Transverse colon (tissue), 4 donors: ENCODE measurements around the gene MDFI. TPM values are rescaled to one million over a fixed set of nuclear protein-coding genes. Genes with fewer than 3 reads are reported as not detected.

Experiments used
- DNase-seq: peaks from one replicate; pipeline ENCODE4 v3.0.0-alpha.2; 2019
- H3K27ac ChIP-seq, 4 donors: fragments of 200-600 bp; sonication (generic); 2 replicates each; pipeline ENCODE4 v1.5.1; 2016 to 2018; ENCODE audit warnings: inconsistent platforms in 4 of 4
- H3K27me3 ChIP-seq: fragments of 200-600 bp; sonication (generic); 2 replicates; pipeline ENCODE4 v1.5.1; 2017; ENCODE audit warnings: inconsistent platforms
- H3K36me3 ChIP-seq, 4 donors: fragments of 200-600 bp; sonication (generic); 2 replicates each; pipeline ENCODE4 v1.5.1; 2017 to 2019; ENCODE audit warnings: inconsistent platforms in 4 of 4
- H3K4me1 ChIP-seq, 4 donors: fragments of 200-600 bp; sonication (generic); 2 replicates each; pipeline ENCODE4 v1.5.1; 2017 to 2020; ENCODE audit warnings: inconsistent platforms in 4 of 4
- H3K4me3 ChIP-seq, 4 donors: fragments of 200-600 bp; sonication (generic); 1 replicate in 1 of 4; 2 replicates in 3 of 4; pipeline versions ENCODE4 v1.5.1 to v1.6.1; 2017 to 2019; ENCODE audit warnings: inconsistent platforms in 4 of 4
- H3K9me3 ChIP-seq, 2 donors: fragments of 200-600 bp; sonication (generic); 2 replicates each; pipeline ENCODE4 v1.5.1; 2017 to 2019; ENCODE audit warnings: inconsistent platforms in 2 of 2
- EP300 ChIP-seq: sonication (generic); formaldehyde crosslinking; IDR thresholded peaks from one replicate; pipeline ENCODE4 v1.6.1; 2017; ENCODE audit warnings: antibody characterized with exemption, low read depth
- POLR2A ChIP-seq: fragments of 450-650 bp; IDR thresholded peaks from one replicate; pipeline ENCODE4 v1.6.1; 2016; ENCODE audit warnings: antibody characterized with exemption, mild to moderate bottlenecking, moderate library complexity
- POLR2AphosphoS5 ChIP-seq, 3 donors: sonication (generic); formaldehyde crosslinking; IDR thresholded peaks; one replicate each; pipeline ENCODE4 v1.6.1; 2016; ENCODE audit warnings: antibody characterized with exemption in 3 of 3
- WGBS, 2 donors: methylation state at CpG; one replicate each; pipeline ENCODE4 v1.1.5; 2018; ENCODE audit warnings: low coverage in 1 of 2; 5-methylcytosine and 5-hydroxymethylcytosine counted together
- in situ Hi-C, 4 donors: fragments of 200-750 bp; cut with MboI; loops; one replicate each; pipeline versions ENCODE4 v1.15.0 to v1.15.1; 2017; ENCODE audit warnings: low sequenced_read_pairs in 3 of 4, low pct_ligation_motif_present in 1 of 4, low pct_unique_long_range_greater_than_20kb in 1 of 4
- intact Hi-C: fragments of 100-400 bp; cut with DNase I; formaldehyde crosslinking; loops from one replicate; pipeline ENCODE4 v1.15.1; 2023; ENCODE audit warnings: low total_unique reads
- total RNA-seq, 4 donors: library from RNA; depleted of rRNA; stranded (reverse); fragments of >200 nt; gene quantifications; one replicate each; pipeline ENCODE4 v1.1.0, GENCODE V29; 2016
- TF ChIP-seq, protein P1 (sequence below), 5 experiments: fragments of 200-600 bp in 3 of 5; fragments of 450-650 bp in 2 of 5; sonication (generic) in 3 of 5; IDR thresholded peaks; 1 replicate in 2 of 5; 2 replicates in 3 of 5; pipeline ENCODE4 v1.5.1; 2016 to 2017; ENCODE audit warnings: antibody characterized with exemption in 5 of 5, inconsistent platforms in 3 of 5, mild to moderate bottlenecking in 2 of 5, moderate library complexity in 1 of 5

The MDFI gene
- total RNA-seq, 4 donors from 2014 or later: 2.1 to 2.2 TPM; not detected in 2

DNA sequence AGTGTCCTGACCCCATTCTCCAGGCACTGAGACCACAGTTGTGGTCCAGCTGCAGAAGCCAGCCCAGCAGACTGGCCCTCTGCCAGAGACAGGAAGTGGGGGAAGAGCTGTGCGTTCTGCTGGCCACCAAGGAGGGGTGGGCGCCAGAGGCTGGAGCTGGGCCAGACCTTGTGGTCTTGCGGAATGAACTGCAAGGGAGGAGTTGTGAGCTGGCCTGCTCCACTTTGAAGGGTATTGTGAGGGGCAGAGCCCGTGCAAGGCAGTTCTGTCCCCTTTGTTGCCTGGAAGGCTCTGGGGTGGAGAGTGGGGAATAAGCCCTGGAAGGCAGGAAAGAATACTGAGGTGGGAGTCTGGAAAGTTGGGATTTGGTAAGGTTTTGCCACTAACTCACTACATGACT is 3.6 kb upstream of the MDFI start:
- no peak overlapping the region for H3K4me3 ChIP-seq
- no peaks in the 10 kb centered on the region for H3K9me3 ChIP-seq
- peaks cover 0 to 29% (median 21%) of the 10 kb centered on the region in 4 donors for H3K4me1 ChIP-seq
- no peaks in the 10 kb centered on the region for H3K36me3 ChIP-seq
- intact Hi-C loops (no loop called here), in situ Hi-C loops (no loop called here)
- 57% methylated on average over 4 of the region's 4 CpGs; no CpG with 5 or more reads in 1 of the 2 donors for WGBS, 2 donors
- H3K27me3 ChIP-seq: peaks cover 49% of the 10 kb centered on the region
- H3K27ac ChIP-seq: no peak overlapping the region
- no peak for TF ChIP-seq EP300
- DNase-seq: no peak

DNA sequence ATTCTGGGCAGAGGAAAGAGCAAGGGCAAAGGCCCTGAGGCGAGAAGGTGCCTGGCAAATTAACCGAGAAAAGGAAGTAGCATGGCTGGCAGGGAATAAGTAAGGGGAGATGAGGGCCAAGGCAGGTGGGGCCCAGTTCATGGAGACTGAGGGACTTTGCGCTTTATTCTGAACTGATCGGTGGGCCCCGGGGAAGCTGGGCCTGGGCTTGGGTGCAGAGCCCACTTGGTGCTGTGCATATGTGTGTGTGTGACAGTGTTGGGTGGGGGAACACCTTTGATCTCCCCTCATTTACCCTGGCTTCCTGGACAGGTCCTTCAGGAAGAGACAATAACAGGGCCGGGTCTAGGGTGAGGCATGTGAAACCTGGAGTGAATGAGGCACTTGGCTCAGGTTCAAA is 2.9 kb upstream of the MDFI start:
- TF ChIP-seq POLR2AphosphoS5 (IDR thresholded peaks at IDR 0.05): no peak
- no peak for TF ChIP-seq EP300
- TF ChIP-seq, protein P1, sequence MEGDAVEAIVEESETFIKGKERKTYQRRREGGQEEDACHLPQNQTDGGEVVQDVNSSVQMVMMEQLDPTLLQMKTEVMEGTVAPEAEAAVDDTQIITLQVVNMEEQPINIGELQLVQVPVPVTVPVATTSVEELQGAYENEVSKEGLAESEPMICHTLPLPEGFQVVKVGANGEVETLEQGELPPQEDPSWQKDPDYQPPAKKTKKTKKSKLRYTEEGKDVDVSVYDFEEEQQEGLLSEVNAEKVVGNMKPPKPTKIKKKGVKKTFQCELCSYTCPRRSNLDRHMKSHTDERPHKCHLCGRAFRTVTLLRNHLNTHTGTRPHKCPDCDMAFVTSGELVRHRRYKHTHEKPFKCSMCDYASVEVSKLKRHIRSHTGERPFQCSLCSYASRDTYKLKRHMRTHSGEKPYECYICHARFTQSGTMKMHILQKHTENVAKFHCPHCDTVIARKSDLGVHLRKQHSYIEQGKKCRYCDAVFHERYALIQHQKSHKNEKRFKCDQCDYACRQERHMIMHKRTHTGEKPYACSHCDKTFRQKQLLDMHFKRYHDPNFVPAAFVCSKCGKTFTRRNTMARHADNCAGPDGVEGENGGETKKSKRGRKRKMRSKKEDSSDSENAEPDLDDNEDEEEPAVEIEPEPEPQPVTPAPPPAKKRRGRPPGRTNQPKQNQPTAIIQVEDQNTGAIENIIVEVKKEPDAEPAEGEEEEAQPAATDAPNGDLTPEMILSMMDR (IDR thresholded peaks at IDR 0.05): no peak
- no peak for TF ChIP-seq POLR2A
- H3K27ac ChIP-seq: no peak overlapping the region
- no peaks in the 10 kb centered on the region for H3K9me3 ChIP-seq
- H3K4me1 ChIP-seq: peaks cover 0 to 29% (median 21%) of the 10 kb centered on the region in 4 donors
- in situ Hi-C loops (no loop called here), intact Hi-C loops (no loop called here)
- no peaks in the 10 kb centered on the region for H3K36me3 ChIP-seq
- H3K27me3 ChIP-seq: peaks cover 53% of the 10 kb centered on the region
- DNase-seq: no peak
- no peak overlapping the region for H3K4me3 ChIP-seq
- WGBS, 2 donors: 60 to 80% methylated on average over 1 to 6 of the region's 6 CpGs

DNA sequence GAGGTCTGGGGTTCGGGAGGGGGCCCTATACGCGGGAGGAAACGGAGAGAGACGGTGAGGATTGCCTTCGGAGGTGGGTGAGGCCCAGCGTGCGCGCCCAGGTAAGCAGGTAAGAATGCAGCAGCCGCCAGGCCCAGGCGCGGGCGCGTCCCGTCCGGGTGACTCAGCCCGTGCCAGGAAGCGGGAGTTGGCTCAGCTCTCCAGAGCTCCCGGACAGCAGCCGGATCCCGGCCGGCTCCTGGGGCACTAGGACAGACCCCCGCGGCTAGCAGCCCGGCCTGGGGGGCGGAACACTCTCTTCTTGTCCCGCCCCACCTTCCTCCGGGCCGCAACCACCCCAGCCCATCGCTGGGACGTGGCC is 1.5 kb upstream of the MDFI start:
- Histone ChIP-seq H3K27me3 (peaks cover 58% of the 10 kb centered on the region), H3K4me1 (peaks cover 0 to 29% (median 21%) of the 10 kb centered on the region in 4 donors), H3K36me3 (no peaks in the 10 kb centered on the region), H3K27ac (no peak overlapping the region), H3K4me3 (peak overlapping the region in 2 of 4 donors; percentile 17 to 54), H3K9me3 (no peaks in the 10 kb centered on the region)
- WGBS, 2 donors: 50% methylated on average over 31 of the region's 31 CpGs; no CpG with 5 or more reads in 1 of the 2 donors
- intact Hi-C loops: no loop called here
- in situ Hi-C loops: no loop called here
- peak; percentile 76 for DNase-seq
- no peak for TF ChIP-seq POLR2AphosphoS5 (IDR thresholded peaks at IDR 0.05)
- TF ChIP-seq POLR2A: no peak
- TF ChIP-seq, protein P1 (IDR thresholded peaks at IDR 0.05): no peak
- no peak for TF ChIP-seq EP300

DNA sequence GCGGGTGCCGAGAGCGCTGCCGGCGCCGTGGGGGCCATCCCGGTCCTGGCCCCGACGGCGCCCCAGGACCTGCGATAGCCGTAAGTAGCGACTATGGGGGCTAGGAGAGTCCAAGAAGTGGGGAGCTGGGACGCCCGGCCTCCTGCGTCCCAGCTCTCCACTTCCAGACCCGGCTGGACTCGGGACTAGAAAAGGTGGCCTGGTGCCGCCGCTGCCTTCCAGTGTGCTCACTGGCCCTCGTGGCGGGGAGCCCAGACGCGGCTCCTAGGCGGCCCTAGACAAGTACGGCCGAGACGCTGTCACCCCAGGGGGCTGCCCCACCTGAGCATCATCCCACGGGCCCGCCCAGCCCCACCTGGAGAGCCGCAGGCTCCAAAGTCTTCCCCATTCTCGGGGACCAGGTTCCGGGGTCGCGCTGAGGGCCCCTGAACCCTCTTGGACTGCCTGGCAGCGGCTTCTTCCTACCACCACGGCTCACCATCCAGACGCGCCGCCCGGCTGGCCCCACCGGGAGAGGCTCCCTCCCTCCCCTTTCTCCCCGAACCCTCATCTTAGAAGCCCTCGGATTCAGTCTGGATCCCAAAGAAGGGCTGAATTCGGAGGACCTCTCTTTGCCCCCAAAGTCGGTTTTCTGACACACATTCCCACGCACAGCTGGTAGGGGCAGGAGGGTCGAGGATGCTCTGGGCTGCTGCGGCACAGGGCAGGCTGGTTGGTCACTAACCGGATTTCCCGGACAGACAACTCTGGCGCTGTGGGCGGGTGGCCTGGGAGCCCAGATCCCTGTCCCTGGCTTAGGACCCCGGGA is 870 bp upstream of the MDFI start:
- intact Hi-C loops: no loop called here
- TF ChIP-seq POLR2AphosphoS5 (IDR thresholded peaks at IDR 0.05) (no peak), POLR2A (no peak), EP300 (no peak)
- TF ChIP-seq, protein P1 (IDR thresholded peaks at IDR 0.05): no peak
- no peak for DNase-seq
- no peaks in the 10 kb centered on the region for H3K36me3 ChIP-seq
- WGBS, 2 donors: 20% methylated on average over 49 of the region's 54 CpGs; no CpG with 5 or more reads in 1 of the 2 donors
- H3K4me1 ChIP-seq: peaks cover 0 to 29% (median 21%) of the 10 kb centered on the region in 4 donors
- H3K27ac ChIP-seq: no peak overlapping the region
- in situ Hi-C loops: no loop called here
- no peaks in the 10 kb centered on the region for H3K9me3 ChIP-seq
- peak overlapping the region in 2 of 4 donors; percentile 37 to 54 for H3K4me3 ChIP-seq
- H3K27me3 ChIP-seq: peaks cover 57% of the 10 kb centered on the region
